Measurements from ENCODE around the gene PRPF6.

Gene PRPF6

GRCh38 chr20:63966944-63967322 lies 14.0 kb upstream of the PRPF6 start:
- no peak for TF ChIP-seq CTCF (IDR thresholded peaks at IDR 0.05; ENCODE audit: low read depth, low read length, missing control alignments)

GRCh38 chr20:63967330-63968135 lies 13.4 kb upstream of the PRPF6 start:
- no peak for DNase-seq (ENCODE audit: low read depth)
- no peak overlapping the region for H3K4me3 ChIP-seq (ENCODE audit: low read depth, low read length)
- TF ChIP-seq CTCF (IDR thresholded peaks at IDR 0.05; ENCODE audit: low read depth, low read length, missing control alignments) = no peak

More at GRCh38 chr20:63966944-63967322, 14.0 kb upstream of the PRPF6 start:
- H3K4me3 ChIP-seq (ENCODE audit: low read depth, low read length) = no peak overlapping the region
- DNase-seq (ENCODE audit: low read depth) = no peak

GRCh38 chr20:63968136-63968927 lies 12.6 kb upstream of the PRPF6 start:
- no peak for DNase-seq (ENCODE audit: low read depth)
- peak overlapping the region; percentile 68 for H3K4me3 ChIP-seq (ENCODE audit: low read depth, low read length)
- no peak for TF ChIP-seq CTCF (IDR thresholded peaks at IDR 0.05; ENCODE audit: low read depth, low read length, missing control alignments)

GRCh38 chr20:63968928-63969760 lies 11.8 kb upstream of the PRPF6 start:
- no peak for DNase-seq (ENCODE audit: low read depth)
- TF ChIP-seq CTCF (IDR thresholded peaks at IDR 0.05; ENCODE audit: low read depth, low read length, missing control alignments) = no peak
- peak overlapping the region; percentile 68 for H3K4me3 ChIP-seq (ENCODE audit: low read depth, low read length)

- DNase-seq (ENCODE audit: low read depth) = no peak
- peak within 1 kb of the TSS; percentile 68 for H3K4me3 ChIP-seq (ENCODE audit: low read depth, low read length)
- no peak for TF ChIP-seq CTCF (IDR thresholded peaks at IDR 0.05; ENCODE audit: low read depth, low read length, missing control alignments)
Measured at GRCh38 chr20:63969838-63970713, 10.9 kb upstream of the PRPF6 start, which contains the start of gene ZNF512B. ZNF512B (minus strand) TSS chr20:63969930; CDS start chr20:63967950, 1,980 bp downstream.

Measured in GM12864 (cell line).